ENCODE data around the gene PAPOLG.

DNA sequence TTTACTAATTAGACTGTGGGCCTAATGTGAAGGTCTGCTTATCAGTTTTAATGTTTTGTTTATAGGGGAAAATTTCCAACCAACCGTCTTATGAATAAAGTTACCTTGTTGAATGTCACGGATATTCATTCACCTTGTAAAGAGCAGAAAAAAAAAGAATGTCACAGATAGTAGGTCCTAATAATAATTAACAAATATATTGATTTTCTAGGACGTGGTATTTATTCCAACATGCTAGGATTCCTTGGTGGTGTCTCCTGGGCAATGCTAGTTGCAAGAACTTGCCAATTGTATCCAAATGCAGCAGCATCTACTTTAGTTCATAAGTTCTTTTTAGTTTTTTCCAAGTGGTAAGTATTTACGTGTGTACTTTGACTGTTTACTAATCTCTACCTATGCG, 23.4 kb downstream of the PAPOLG start:
- TF ChIP-seq, protein P1, sequence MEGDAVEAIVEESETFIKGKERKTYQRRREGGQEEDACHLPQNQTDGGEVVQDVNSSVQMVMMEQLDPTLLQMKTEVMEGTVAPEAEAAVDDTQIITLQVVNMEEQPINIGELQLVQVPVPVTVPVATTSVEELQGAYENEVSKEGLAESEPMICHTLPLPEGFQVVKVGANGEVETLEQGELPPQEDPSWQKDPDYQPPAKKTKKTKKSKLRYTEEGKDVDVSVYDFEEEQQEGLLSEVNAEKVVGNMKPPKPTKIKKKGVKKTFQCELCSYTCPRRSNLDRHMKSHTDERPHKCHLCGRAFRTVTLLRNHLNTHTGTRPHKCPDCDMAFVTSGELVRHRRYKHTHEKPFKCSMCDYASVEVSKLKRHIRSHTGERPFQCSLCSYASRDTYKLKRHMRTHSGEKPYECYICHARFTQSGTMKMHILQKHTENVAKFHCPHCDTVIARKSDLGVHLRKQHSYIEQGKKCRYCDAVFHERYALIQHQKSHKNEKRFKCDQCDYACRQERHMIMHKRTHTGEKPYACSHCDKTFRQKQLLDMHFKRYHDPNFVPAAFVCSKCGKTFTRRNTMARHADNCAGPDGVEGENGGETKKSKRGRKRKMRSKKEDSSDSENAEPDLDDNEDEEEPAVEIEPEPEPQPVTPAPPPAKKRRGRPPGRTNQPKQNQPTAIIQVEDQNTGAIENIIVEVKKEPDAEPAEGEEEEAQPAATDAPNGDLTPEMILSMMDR (IDR thresholded peaks at IDR 0.05) = no peak
- TF ChIP-seq EZH2 (IDR thresholded peaks at IDR 0.05) = no peak
